ENCODE data around the gene UROS. TPM values are rescaled to one million over a fixed set of nuclear protein-coding genes. Genes with fewer than 3 reads are reported as not detected.

Gene UROS
- total and polyA plus RNA-seq, 5 donors from 2014 or later, result 22.3 to 72.6 (median 62.5) TPM

DNA sequence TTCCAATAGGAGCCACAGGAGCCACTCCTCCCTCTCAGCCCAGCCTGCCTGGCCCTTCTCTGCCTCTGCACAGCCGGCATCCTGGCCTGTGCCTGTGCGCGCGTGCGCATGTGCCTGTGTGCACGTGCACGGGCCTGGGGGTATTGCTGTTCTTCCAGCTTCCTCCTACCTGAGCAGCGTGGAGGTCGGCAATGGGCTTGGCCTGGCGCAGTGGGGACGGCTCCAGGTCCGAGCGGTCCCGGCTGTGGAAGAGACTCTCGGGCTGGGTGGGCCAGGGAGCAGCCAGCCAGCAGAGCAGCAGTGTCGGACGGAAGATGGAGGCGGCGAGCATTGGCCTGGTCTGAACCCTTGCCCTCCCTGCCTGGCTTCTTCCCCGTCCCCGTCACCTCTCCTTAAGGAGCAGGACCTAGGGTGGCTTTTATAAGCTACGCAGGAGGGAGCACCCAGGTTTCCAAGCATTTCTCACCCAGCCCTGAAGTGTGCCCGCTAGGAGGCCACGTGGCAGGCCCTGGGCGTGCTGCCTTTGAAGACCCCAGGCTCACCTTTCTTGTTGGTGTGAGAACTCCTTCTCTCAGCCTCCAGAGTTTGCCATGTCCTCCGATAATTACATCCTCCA is 47.5 kb downstream of the UROS start, which contains the start of gene MMP21:
TSS of gene MMP21 (minus strand) at position 331 of the 616 bp plus-strand sequence. CDS start at position 331, 0 bp downstream.
- Histone ChIP-seq H3K9me3 (ENCODE audit: control insufficient read depth in 2 of 2, low read length in 2 of 2) (no peaks in the 10 kb centered on the region), H3K36me3 (ENCODE audit: control insufficient read depth, insufficient read depth, low read length) (no peaks in the 10 kb centered on the region), H3K27ac (ENCODE audit: insufficient read depth, low read length, poor library complexity, severe bottlenecking) (no peak within 1 kb of the TSS), H3K27me3 (ENCODE audit: control insufficient read depth, insufficient read depth, low read length) (no peaks in the 10 kb centered on the region), H3K4me1 (ENCODE audit: control insufficient read depth, insufficient read depth, low read length, poor library complexity, severe bottlenecking) (no peaks in the 10 kb centered on the region), H3K4me3 (ENCODE audit: low read depth, low read length) (no peak within 1 kb of the TSS)
- H3K9me3 Mint-ChIP-seq, result no peaks in the 10 kb centered on the region
- H3K4me3 Mint-ChIP-seq, result no peak within 1 kb of the TSS
- no peaks in the 10 kb centered on the region for H3K27me3 Mint-ChIP-seq
- peak within 1 kb of the TSS in 1 of 3 donors; percentile 7 for H3K27ac Mint-ChIP-seq
- H3K36me3 Mint-ChIP-seq, result no peaks in the 10 kb centered on the region
- no peak for DNase-seq
- no peaks in the 10 kb centered on the region for H3K4me1 Mint-ChIP-seq
- ATAC-seq (ENCODE audit: low read depth in 2 of 2), result no peak

DNA sequence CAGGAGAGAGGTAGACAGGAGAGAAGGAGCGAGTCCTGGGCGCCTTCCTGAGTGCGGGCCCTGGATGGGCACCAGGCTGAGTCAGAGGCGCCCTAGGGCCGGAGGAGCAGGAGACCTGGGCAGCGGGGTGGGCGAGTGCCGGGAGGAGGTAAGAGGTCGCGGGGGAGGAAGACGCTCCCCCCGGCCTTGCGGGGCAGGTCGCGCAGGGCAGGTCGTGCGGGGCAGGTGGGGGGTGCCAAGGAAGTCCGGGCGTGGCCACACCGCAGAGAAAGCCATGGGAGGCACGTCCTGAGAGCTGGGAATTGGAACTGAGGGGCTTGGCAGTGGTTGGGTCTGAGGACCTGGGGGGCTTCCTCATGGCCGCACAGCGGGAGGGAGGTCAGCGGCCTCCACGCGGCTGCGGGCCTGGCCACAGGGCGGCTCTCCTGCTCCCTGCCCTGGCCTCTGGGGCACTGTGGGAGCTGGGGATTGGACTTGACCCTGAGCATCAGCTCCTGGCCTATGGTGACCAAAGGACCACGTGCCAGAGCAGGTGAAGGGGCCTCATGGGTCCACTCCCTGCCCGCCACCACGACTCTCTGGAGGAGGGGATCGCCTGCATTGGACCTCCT is 48.4 kb downstream of the UROS start:
- H3K36me3 Mint-ChIP-seq, result peaks cover under 1% of the 10 kb centered on the region
- Histone ChIP-seq H3K4me1 (ENCODE audit: control insufficient read depth, insufficient read depth, low read length, poor library complexity, severe bottlenecking) (no peaks in the 10 kb centered on the region), H3K4me3 (ENCODE audit: low read depth, low read length) (no peak overlapping the region), H3K9me3 (ENCODE audit: control insufficient read depth in 2 of 2, low read length in 2 of 2) (no peaks in the 10 kb centered on the region), H3K36me3 (ENCODE audit: control insufficient read depth, insufficient read depth, low read length) (no peaks in the 10 kb centered on the region), H3K27ac (ENCODE audit: insufficient read depth, low read length, poor library complexity, severe bottlenecking) (no peak overlapping the region), H3K27me3 (ENCODE audit: control insufficient read depth, insufficient read depth, low read length) (no peaks in the 10 kb centered on the region)
- H3K4me1 Mint-ChIP-seq, result no peaks in the 10 kb centered on the region
- H3K27me3 Mint-ChIP-seq, result no peaks in the 10 kb centered on the region
- H3K4me3 Mint-ChIP-seq, result no peak overlapping the region
- no peak for ATAC-seq (ENCODE audit: low read depth in 2 of 2)
- H3K27ac Mint-ChIP-seq, result no peak overlapping the region
- no peaks in the 10 kb centered on the region for H3K9me3 Mint-ChIP-seq
- DNase-seq, result no peak

- DNase-seq, result no peak
- Mint-ChIP-seq H3K27ac (no peak overlapping the region), H3K27me3 (no peaks in the 10 kb centered on the region), H3K36me3 (peaks cover 8% of the 10 kb centered on the region), H3K4me1 (no peaks in the 10 kb centered on the region), H3K9me3 (no peaks in the 10 kb centered on the region), H3K4me3 (no peak overlapping the region)
- H3K9me3 ChIP-seq (ENCODE audit: control insufficient read depth in 2 of 2, low read length in 2 of 2), result no peaks in the 10 kb centered on the region
- ATAC-seq (ENCODE audit: low read depth in 2 of 2), result no peak
- no peaks in the 10 kb centered on the region for H3K4me1 ChIP-seq (ENCODE audit: control insufficient read depth, insufficient read depth, low read length, poor library complexity, severe bottlenecking)
- no peaks in the 10 kb centered on the region for H3K27me3 ChIP-seq (ENCODE audit: control insufficient read depth, insufficient read depth, low read length)
- no peaks in the 10 kb centered on the region for H3K36me3 ChIP-seq (ENCODE audit: control insufficient read depth, insufficient read depth, low read length)
- H3K27ac ChIP-seq (ENCODE audit: insufficient read depth, low read length, poor library complexity, severe bottlenecking), result no peak overlapping the region
- H3K4me3 ChIP-seq (ENCODE audit: low read depth, low read length), result no peak overlapping the region
Observed at GRCh38 chr10:125773687-125774543, 49.1 kb downstream of the UROS start.

GRCh38 chr10:125772864-125773180 is 50.2 kb downstream of the UROS start:
- Histone ChIP-seq H3K36me3 (ENCODE audit: control insufficient read depth, insufficient read depth, low read length) (no peaks in the 10 kb centered on the region), H3K4me3 (ENCODE audit: low read depth, low read length) (no peak overlapping the region), H3K27ac (ENCODE audit: insufficient read depth, low read length, poor library complexity, severe bottlenecking) (no peak overlapping the region), H3K4me1 (ENCODE audit: control insufficient read depth, insufficient read depth, low read length, poor library complexity, severe bottlenecking) (no peaks in the 10 kb centered on the region), H3K27me3 (ENCODE audit: control insufficient read depth, insufficient read depth, low read length) (no peaks in the 10 kb centered on the region), H3K9me3 (ENCODE audit: control insufficient read depth in 2 of 2, low read length in 2 of 2) (no peaks in the 10 kb centered on the region)
- H3K36me3 Mint-ChIP-seq, result peaks cover 11% of the 10 kb centered on the region
- no peaks in the 10 kb centered on the region for H3K27me3 Mint-ChIP-seq
- no peak for ATAC-seq (ENCODE audit: low read depth in 2 of 2)
- no peaks in the 10 kb centered on the region for H3K9me3 Mint-ChIP-seq
- no peaks in the 10 kb centered on the region for H3K4me1 Mint-ChIP-seq
- H3K27ac Mint-ChIP-seq, result no peak overlapping the region
- DNase-seq, result no peak
- H3K4me3 Mint-ChIP-seq, result no peak overlapping the region

DNA sequence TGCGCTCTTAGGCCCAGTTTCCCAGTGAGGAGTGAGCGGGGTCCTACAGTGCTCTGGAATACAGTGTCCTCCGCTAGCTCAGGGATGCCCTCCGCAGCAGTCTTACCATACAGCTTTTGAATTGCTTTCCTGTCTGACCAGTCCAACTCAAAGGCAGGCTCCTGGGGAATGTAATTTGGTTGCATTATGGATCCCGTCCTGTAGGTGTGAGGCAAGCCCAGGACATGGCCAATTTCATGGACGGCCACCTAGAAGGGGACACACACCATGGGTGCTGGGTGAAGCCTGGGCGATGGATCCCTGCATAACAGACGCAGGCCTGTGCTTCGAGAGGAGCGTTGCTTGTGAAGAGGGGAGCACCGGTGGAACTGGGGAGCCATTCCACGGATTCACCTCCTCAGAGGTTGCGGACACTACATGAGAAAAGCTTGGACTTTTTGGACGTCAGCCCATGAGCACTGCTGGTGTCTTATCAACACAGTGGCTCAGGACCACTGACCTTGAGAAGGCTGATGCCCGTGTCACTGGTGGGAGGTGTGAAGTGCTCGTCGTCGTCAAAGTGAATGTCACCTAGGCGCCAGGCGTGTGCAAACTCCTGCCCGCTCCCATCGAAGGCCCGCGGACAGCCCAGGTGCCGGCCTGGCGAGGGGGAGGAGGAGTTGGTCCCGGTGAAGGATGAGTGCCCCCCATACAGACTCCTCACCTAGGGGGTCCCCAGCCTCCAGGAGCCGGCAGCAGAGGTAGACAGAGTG is 50.8 kb downstream of the UROS start:
- H3K27ac ChIP-seq (ENCODE audit: insufficient read depth, low read length, poor library complexity, severe bottlenecking), result no peak overlapping the region
- DNase-seq (no peak), ATAC-seq (ENCODE audit: low read depth in 2 of 2) (no peak)
- Mint-ChIP-seq H3K9me3 (no peaks in the 10 kb centered on the region), H3K4me1 (no peaks in the 10 kb centered on the region), H3K27me3 (no peaks in the 10 kb centered on the region), H3K4me3 (no peak overlapping the region), H3K36me3 (peaks cover 11% of the 10 kb centered on the region), H3K27ac (no peak overlapping the region)
- peaks cover 4% of the 10 kb centered on the region for H3K36me3 ChIP-seq (ENCODE audit: control insufficient read depth, insufficient read depth, low read length)
- no peak overlapping the region for H3K4me3 ChIP-seq (ENCODE audit: low read depth, low read length)
- H3K27me3 ChIP-seq (ENCODE audit: control insufficient read depth, insufficient read depth, low read length), result no peaks in the 10 kb centered on the region
- no peaks in the 10 kb centered on the region for H3K9me3 ChIP-seq (ENCODE audit: control insufficient read depth in 2 of 2, low read length in 2 of 2)
- H3K4me1 ChIP-seq (ENCODE audit: control insufficient read depth, insufficient read depth, low read length, poor library complexity, severe bottlenecking), result no peaks in the 10 kb centered on the region

- ATAC-seq (ENCODE audit: low read depth in 2 of 2), result no peak
- Mint-ChIP-seq H3K4me3 (no peak overlapping the region), H3K4me1 (no peaks in the 10 kb centered on the region), H3K27ac (no peak overlapping the region), H3K27me3 (no peaks in the 10 kb centered on the region), H3K36me3 (peaks cover 14% of the 10 kb centered on the region), H3K9me3 (no peaks in the 10 kb centered on the region)
- Histone ChIP-seq H3K36me3 (ENCODE audit: control insufficient read depth, insufficient read depth, low read length) (peaks cover 14% of the 10 kb centered on the region), H3K4me1 (ENCODE audit: control insufficient read depth, insufficient read depth, low read length, poor library complexity, severe bottlenecking) (no peaks in the 10 kb centered on the region), H3K4me3 (ENCODE audit: low read depth, low read length) (no peak overlapping the region), H3K27ac (ENCODE audit: insufficient read depth, low read length, poor library complexity, severe bottlenecking) (no peak overlapping the region), H3K27me3 (ENCODE audit: control insufficient read depth, insufficient read depth, low read length) (no peaks in the 10 kb centered on the region), H3K9me3 (ENCODE audit: control insufficient read depth in 2 of 2, low read length in 2 of 2) (no peaks in the 10 kb centered on the region)
- DNase-seq, result no peak
Observed at GRCh38 chr10:125770844-125771243, 52.2 kb downstream of the UROS start.

GRCh38 chr10:125769175-125769574 is 53.9 kb downstream of the UROS start:
- H3K4me3 ChIP-seq (ENCODE audit: low read depth, low read length), result no peak overlapping the region
- DNase-seq, result no peak
- peaks cover 28% of the 10 kb centered on the region for H3K36me3 Mint-ChIP-seq
- H3K27ac Mint-ChIP-seq, result peak overlapping the region in 1 of 3 donors; percentile 25
- no peaks in the 10 kb centered on the region for H3K9me3 Mint-ChIP-seq
- no peak overlapping the region for H3K4me3 Mint-ChIP-seq
- H3K27me3 ChIP-seq (ENCODE audit: control insufficient read depth, insufficient read depth, low read length), result no peaks in the 10 kb centered on the region
- no peaks in the 10 kb centered on the region for H3K9me3 ChIP-seq (ENCODE audit: control insufficient read depth in 2 of 2, low read length in 2 of 2)
- H3K4me1 Mint-ChIP-seq, result peaks cover 0 to 3% (median 0%) of the 10 kb centered on the region in 4 donors
- peaks cover 30% of the 10 kb centered on the region for H3K36me3 ChIP-seq (ENCODE audit: control insufficient read depth, insufficient read depth, low read length)
- no peaks in the 10 kb centered on the region for H3K27me3 Mint-ChIP-seq
- ATAC-seq (ENCODE audit: low read depth in 2 of 2), result no peak
- no peak overlapping the region for H3K27ac ChIP-seq (ENCODE audit: insufficient read depth, low read length, poor library complexity, severe bottlenecking)
- no peaks in the 10 kb centered on the region for H3K4me1 ChIP-seq (ENCODE audit: control insufficient read depth, insufficient read depth, low read length, poor library complexity, severe bottlenecking)
